ENCODE data around the gene RELT. TPM values are rescaled to one million over a fixed set of nuclear protein-coding genes. Genes with fewer than 3 reads are reported as not detected.

Gene RELT
- total RNA-seq, 2 donors from 2014 or later, result 0.33 to 0.52 TPM

DNA sequence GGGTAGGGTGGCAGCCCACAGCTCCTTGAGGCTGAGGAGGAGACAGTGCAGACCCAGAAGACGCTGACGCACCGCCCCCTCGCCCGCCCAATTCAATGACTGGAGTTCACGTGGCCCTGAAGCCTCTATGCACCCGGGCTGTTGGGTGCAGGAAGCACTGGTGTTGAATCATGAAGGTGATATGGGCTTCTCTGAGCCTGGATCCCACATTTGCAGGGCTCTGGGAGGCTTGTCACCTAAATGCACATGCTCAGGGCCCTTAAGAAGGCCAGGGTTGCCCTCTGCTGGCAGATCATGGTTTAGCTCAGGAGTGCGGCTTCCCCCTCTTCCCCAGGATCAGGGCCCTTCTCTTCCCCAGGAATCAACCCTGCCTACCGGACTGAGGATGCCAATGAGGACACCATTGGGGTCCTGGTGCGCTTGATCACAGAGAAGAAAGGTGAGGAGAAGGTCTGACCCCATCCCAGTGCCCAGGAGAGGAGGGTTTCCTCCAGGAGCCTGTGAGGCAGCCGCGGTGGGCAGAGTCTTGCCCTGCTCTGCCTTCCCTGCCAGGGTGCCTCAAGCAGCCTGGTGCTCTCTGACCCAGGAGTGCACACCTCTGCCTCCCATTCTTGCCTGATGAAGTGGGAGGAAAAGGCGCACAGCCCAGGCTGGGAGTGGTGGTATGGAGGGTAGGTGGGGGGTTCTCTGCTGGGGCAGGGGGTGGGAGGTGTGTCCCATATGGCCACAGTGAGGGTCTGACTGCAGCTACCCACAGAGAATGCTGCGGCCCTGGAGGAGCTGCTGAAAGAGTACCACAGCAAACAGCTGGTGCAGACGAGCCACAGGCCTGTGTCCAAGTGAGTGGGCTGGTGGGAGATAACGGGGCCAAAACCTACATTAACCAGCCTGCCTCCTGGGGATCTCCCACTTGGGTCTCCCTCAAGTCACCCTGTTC lies 17.5 kb downstream of the RELT start:
- H3K27me3 ChIP-seq, result no peaks in the 10 kb centered on the region
- peak; percentile 81 for ATAC-seq
- peak; percentile 77 to 86 (median 80) for DNase-seq
- H3K27ac ChIP-seq, result no peak overlapping the region
- TF ChIP-seq POLR2A (IDR thresholded peaks at IDR 0.05), result no peak
- TF ChIP-seq, protein P1, sequence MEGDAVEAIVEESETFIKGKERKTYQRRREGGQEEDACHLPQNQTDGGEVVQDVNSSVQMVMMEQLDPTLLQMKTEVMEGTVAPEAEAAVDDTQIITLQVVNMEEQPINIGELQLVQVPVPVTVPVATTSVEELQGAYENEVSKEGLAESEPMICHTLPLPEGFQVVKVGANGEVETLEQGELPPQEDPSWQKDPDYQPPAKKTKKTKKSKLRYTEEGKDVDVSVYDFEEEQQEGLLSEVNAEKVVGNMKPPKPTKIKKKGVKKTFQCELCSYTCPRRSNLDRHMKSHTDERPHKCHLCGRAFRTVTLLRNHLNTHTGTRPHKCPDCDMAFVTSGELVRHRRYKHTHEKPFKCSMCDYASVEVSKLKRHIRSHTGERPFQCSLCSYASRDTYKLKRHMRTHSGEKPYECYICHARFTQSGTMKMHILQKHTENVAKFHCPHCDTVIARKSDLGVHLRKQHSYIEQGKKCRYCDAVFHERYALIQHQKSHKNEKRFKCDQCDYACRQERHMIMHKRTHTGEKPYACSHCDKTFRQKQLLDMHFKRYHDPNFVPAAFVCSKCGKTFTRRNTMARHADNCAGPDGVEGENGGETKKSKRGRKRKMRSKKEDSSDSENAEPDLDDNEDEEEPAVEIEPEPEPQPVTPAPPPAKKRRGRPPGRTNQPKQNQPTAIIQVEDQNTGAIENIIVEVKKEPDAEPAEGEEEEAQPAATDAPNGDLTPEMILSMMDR (IDR thresholded peaks at IDR 0.05), result peak; percentile 64 to 90 (median 77)
- intact Hi-C loops (cut with DNase I), result loop anchor here (5.0 to 10.0 kb wide), 2 partner anchors 36 to 99 kb away; no protein-coding TSS in a partner anchor
- H3K4me1 ChIP-seq, result peaks cover 7% of the 10 kb centered on the region
- 62 to 68% methylated on average over 8 to 16 of the region's 16 CpGs for WGBS, 2 donors
- no peaks in the 10 kb centered on the region for H3K9me3 ChIP-seq
- no peaks in the 10 kb centered on the region for H3K36me3 ChIP-seq (replicated peaks in 1 of 2; ENCODE audit: insufficient read depth in 1 of 2, low read depth in 2 of 2)
- H3K4me3 ChIP-seq, result no peak overlapping the region

DNA sequence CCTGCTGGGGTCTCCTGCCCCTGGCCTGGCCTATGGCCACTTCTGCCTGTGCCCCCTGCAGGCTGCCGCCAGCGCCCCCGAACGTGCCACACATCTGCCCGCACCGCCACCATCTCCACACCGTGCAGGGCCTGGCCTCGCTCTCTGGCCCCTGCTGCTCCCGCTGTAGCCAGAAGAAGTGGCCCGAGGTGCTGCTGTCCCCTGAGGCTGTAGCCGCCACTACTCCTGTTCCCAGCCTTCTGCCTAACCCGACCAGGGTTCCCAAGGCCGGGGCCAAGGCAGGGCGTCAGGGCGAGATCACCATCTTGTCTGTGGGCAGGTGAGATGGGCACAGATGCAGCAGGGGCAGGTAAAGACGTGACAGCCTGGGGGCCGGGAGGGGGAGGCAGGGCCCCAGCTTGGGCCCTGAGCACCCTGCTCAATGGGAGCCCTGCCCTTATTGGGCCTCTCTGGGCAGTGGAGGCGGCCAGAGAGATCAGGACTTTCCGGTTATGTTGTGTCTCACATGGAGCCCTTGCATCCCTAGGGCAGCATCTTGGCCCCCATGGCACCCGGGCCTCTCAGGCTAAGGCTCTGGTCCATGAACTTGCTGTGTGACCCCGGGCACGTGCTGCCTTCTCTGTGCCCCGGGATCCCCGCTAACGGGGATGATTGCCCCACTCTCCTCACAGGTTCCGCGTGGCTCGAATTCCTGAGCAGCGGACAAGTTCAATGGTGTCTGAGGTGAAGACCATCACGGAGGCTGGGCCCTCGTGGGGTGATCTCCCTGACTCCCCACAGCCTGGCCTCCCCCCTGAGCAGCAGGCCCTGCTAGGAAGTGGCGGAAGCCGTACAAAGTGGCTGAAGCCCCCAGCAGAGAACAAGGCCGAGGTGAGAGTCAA lies 18.5 kb downstream of the RELT start:
- H3K27ac ChIP-seq, result no peak overlapping the region
- DNase-seq (peak in 1 of 4 donors; percentile 11), ATAC-seq (no peak)
- H3K9me3 ChIP-seq, result no peaks in the 10 kb centered on the region
- no peak overlapping the region for H3K4me3 ChIP-seq
- 85 to 88% methylated on average over 24 to 33 of the region's 34 CpGs for WGBS, 2 donors
- H3K4me1 ChIP-seq, result peaks cover 7% of the 10 kb centered on the region
- intact Hi-C loops (cut with DNase I), result loop anchor here (5.0 to 10.0 kb wide), 2 partner anchors 37 to 100 kb away; no protein-coding TSS in a partner anchor
- TF ChIP-seq POLR2A (IDR thresholded peaks at IDR 0.05), result no peak
- TF ChIP-seq, protein P1 (IDR thresholded peaks at IDR 0.05), result no peak
- H3K36me3 ChIP-seq (replicated peaks in 1 of 2; ENCODE audit: insufficient read depth in 1 of 2, low read depth in 2 of 2), result no peaks in the 10 kb centered on the region
- H3K27me3 ChIP-seq, result no peaks in the 10 kb centered on the region

DNA sequence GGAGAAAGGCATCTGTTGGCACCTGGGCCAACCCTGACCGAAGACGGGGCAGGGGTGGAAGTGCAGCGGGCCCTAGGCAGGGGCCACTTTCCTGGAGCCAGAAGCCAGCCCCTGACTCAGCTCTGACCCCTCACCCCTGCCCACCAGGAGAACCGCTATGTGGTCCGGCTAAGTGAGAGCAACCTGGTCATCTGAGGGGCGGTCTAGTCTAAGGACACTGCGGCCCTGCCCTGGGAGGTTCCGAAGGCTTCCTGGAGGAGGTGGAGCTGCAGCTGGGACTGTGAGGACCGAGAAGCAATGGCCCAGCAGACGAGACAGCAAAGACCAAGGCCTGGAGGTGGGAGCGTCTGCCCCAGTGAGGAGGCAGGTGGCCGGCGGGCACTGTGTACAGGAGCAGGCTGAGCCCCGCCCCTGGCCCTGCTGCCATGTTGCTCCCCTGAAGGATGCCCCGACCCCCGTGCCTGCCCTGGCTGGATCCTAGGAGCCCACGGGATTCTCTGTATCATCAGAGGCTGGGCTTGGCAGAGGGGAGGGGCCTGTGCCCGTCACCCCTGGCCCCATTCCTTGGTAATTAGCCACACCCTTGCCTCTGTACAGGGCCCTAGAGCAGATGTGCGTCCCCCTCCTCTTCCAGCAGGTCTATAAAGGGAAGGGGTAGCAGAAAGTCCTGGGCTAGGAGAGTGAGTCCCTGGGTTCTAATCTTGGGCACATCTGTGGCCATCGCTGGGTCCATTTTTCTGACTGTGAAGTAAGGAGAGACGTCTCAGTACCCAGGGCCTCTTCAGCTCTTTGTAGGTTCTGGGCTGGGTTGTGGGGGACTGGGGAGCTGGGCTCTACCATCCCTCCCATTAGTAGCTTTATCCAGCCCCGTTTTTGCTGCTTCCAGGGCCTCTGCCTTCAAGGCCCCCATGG lies 19.4 kb downstream of the RELT start:
- no peak for TF ChIP-seq POLR2A (IDR thresholded peaks at IDR 0.05)
- TF ChIP-seq, protein P1 (IDR thresholded peaks at IDR 0.05), result no peak
- DNase-seq (peak in 1 of 4 donors; percentile 9), ATAC-seq (no peak)
- no peaks in the 10 kb centered on the region for H3K27me3 ChIP-seq
- intact Hi-C loops (cut with DNase I), result loop anchor here (10.0 kb wide), 1 partner anchor 101 kb away; no protein-coding TSS in a partner anchor
- WGBS, 2 donors, result 68 to 79% methylated on average over 16 to 22 of the region's 22 CpGs
- H3K4me1 ChIP-seq, result no peaks in the 10 kb centered on the region
- no peaks in the 10 kb centered on the region for H3K9me3 ChIP-seq
- H3K36me3 ChIP-seq (replicated peaks in 1 of 2; ENCODE audit: insufficient read depth in 1 of 2, low read depth in 2 of 2), result no peaks in the 10 kb centered on the region
- H3K4me3 ChIP-seq, result no peak overlapping the region
- no peak overlapping the region for H3K27ac ChIP-seq

DNA sequence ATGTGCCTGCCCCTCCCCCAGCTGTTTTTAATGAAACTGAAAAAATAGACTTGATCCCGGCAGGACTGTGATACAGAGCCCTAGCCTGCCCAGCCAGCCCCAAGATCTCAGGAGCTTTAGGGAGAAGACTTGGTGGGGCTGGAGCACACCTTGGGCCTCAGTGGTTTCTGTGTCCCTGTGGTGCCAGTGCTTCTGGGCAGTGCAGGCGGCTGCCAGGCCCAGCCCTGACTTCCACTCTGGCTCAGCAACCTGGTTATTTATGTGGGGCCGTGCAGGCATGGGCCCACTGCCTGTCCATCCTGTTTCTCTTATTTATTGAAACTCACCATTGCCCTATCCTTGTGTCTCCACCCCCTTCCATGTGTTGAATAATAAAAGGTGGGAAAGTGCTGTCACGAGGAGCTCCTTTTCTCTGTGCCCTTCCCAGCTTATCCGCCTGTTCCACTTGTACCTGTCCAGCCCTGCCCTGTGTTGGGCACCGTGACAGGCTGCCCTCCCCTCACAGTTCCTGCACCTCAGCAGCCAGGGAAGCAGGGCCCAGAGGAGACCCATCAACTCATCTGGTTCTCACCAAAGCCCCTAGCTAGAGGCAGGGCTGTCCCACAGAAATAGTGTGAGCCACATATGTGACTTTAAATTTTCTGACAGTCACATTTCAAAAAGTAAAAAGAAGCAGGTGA lies 20.2 kb downstream of the RELT start:
- intact Hi-C loops (cut with DNase I), result loop anchor here (10.0 kb wide), 1 partner anchor 102 kb away; no protein-coding TSS in a partner anchor
- Histone ChIP-seq H3K27me3 (no peaks in the 10 kb centered on the region), H3K9me3 (no peaks in the 10 kb centered on the region), H3K27ac (no peak overlapping the region), H3K4me1 (no peaks in the 10 kb centered on the region), H3K36me3 (replicated peaks in 1 of 2; ENCODE audit: insufficient read depth in 1 of 2, low read depth in 2 of 2) (no peaks in the 10 kb centered on the region), H3K4me3 (no peak overlapping the region)
- DNase-seq (peak in 1 of 4 donors; percentile 10), ATAC-seq (no peak)
- no peak for TF ChIP-seq POLR2A (IDR thresholded peaks at IDR 0.05)
- TF ChIP-seq, protein P1 (IDR thresholded peaks at IDR 0.05), result no peak
- 68 to 71% methylated on average over 5 to 6 of the region's 6 CpGs for WGBS, 2 donors
